GM20000 (cell line): ENCODE data around the gene COL4A2.

ENCODE experiments used
- DNase-seq: peaks from one replicate; pipeline ENCODE4 v3.0.0; 2012; ENCODE audit warnings: low spot score
- CTCF ChIP-seq: IDR thresholded peaks from 2 replicates; pipeline ENCODE4 v1.5.1; 2012; ENCODE audit warnings: mild to moderate bottlenecking, control low read depth; ENCODE audit errors: extremely low read depth, missing control alignments

Gene COL4A2

GRCh38 chr13:110554946-110555345, 247.9 kb downstream of the COL4A2 start:
- DNase-seq: no peak
- TF ChIP-seq CTCF: no peak

- TF ChIP-seq CTCF: no peak
Measured at GRCh38 chr13:110555601-110556223, 248.6 kb downstream of the COL4A2 start.

GRCh38 chr13:110556224-110556606, 249.1 kb downstream of the COL4A2 start:
- TF ChIP-seq CTCF: no peak

More at GRCh38 chr13:110555601-110556223, 248.6 kb downstream of the COL4A2 start:
- DNase-seq: no peak

GRCh38 chr13:110557082-110557481, 250.0 kb downstream of the COL4A2 start:
- no peak for DNase-seq
- TF ChIP-seq CTCF: no peak

More at GRCh38 chr13:110556224-110556606, 249.1 kb downstream of the COL4A2 start:
- DNase-seq: no peak

GRCh38 chr13:110557610-110558305, 250.7 kb downstream of the COL4A2 start:
- no peak for DNase-seq
- no peak for TF ChIP-seq CTCF

GRCh38 chr13:110559429-110559943, 252.4 kb downstream of the COL4A2 start:
- no peak for TF ChIP-seq CTCF
- DNase-seq: no peak

GRCh38 chr13:110559986-110560385, 252.9 kb downstream of the COL4A2 start:
- DNase-seq: no peak
- no peak for TF ChIP-seq CTCF
